C4-2B (cell line): Measurements from ENCODE around the gene EXOC3L4.

ENCODE experiments used
- H3K27ac ChIP-seq: fragments of 450-650 bp; 2 replicates; pipeline ENCODE4 v1.5.1; 2017
- ZFX ChIP-seq: fragments of 450-650 bp; IDR thresholded peaks from 2 replicates; pipeline ENCODE4 v1.6.1; 2017
- TF ChIP-seq, protein P1 (sequence below): fragments of 450-650 bp; conservative IDR thresholded peaks from 2 replicates; pipeline ENCODE4 v1.5.1; 2017; ENCODE audit warnings: mild to moderate bottlenecking

The EXOC3L4 gene

DNA sequence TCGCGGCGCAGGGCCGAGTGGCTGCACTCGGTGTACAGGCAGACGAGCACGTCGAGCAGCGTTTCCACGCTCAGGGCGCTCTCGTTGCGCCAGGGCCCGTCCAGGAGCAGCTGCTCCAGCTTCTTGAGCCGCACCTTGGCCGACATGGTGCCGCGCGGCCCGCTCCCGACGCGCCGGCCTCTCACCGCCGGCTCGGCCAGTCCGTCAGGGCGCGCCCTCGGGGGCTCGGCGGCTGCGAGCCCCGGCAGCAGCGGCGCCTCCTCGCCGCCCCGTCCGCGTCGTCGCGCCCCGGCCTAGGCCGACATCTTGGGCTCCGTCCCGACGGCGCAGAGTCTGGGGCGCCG, 37.5 kb upstream of the EXOC3L4 start:
- H3K27ac ChIP-seq, result peak overlapping the region; percentile 87

DNA sequence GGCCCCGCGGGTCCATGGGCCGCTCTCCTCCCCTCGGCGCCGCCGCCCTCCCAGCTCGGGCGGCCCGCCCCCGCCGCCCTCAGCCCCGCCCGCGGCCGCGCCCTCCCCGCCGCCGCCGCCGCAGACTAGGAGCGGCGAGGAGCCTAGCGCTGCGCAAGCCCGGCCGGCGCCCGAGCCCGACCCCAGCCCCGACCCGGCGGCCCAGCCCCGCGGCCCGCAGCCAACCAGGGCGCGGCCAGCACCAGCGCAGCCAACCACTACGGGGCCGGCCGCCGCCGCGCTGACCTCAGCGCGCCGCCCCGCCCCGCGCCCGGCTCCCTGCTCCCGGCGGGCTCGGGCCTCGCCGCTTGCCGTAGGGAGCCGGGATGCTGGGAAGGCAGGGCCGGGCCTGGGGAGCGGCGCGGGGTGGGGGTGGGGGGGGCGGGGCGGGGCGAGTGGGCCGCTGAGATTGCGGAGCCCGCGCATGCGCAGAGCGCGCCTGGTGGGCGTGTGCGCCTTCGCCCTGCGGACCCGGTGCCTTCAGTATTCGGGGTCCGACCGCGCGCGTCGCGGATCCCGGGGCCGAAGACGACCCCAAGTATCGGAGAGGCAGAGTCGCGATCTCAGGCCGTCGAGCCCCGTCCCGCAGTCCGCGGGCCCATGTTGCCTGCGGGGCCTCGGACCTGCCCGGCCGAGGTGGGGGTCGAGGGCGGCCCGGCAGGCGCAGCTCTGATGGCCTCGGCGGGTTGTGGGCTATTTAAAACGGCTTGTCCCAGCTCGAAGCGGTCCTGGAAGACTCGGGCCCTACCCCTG, 37.0 kb upstream of the EXOC3L4 start, which contains the start of gene CDC42BPB:
Gene CDC42BPB, minus strand, starts transcription at position 178 of the 792 bp plus-strand sequence. CDS start 376 bp downstream, outside the sequence.
- H3K27ac ChIP-seq, result peak within 1 kb of the TSS; percentile 87
- TF ChIP-seq ZFX, result peak; percentile 80
- TF ChIP-seq, protein P1, sequence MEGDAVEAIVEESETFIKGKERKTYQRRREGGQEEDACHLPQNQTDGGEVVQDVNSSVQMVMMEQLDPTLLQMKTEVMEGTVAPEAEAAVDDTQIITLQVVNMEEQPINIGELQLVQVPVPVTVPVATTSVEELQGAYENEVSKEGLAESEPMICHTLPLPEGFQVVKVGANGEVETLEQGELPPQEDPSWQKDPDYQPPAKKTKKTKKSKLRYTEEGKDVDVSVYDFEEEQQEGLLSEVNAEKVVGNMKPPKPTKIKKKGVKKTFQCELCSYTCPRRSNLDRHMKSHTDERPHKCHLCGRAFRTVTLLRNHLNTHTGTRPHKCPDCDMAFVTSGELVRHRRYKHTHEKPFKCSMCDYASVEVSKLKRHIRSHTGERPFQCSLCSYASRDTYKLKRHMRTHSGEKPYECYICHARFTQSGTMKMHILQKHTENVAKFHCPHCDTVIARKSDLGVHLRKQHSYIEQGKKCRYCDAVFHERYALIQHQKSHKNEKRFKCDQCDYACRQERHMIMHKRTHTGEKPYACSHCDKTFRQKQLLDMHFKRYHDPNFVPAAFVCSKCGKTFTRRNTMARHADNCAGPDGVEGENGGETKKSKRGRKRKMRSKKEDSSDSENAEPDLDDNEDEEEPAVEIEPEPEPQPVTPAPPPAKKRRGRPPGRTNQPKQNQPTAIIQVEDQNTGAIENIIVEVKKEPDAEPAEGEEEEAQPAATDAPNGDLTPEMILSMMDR, result no peak

More for the DNA sequence above, 37.5 kb upstream of the EXOC3L4 start:
- TF ChIP-seq ZFX, result peak; percentile 94
- TF ChIP-seq, protein P1, result no peak

DNA sequence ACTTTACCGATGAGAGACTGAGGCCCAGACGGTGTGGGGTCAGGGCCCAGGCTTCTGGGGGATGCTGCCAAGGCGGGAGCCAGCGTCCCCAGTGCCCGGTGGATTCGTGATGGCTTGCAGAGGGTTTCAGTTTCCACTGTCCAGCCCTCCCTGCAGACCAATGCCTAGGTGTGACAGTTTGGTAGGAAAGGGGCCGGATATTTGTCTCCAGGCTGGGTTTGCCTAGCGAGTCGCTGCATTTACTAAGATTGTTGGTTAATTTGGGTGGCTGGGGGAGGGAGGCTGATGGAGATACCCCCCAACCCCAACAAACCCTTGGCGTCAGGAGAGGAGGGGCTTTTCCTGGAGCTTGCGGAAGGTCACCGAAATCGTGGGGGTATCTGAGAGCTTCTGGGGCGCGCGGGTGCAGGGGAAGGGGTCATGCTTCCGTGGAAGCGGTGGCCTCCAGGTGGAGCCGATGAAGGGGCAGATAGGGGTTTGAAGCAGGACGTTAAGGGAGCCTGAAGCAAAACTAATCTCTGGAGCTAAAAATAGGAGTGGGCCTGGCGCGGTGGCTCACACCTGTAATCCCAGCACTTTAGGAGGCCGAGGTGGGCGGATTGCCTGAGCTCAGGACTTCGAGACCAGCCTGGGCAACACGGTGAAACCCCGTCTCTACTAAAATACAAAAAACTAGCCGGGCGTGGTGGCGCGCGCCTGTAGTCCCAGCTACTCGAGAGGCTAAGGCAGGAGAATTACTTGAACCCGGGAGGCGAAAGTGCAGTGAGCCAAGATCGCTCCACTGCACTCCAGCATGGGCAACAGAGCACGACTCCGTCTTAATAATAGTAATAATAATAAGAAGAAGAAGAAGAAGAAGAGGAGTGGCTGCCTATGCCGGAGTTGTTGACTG, 36.1 kb upstream of the EXOC3L4 start:
- TF ChIP-seq, protein P1, result no peak
- peak; percentile 32; the same call in 1 of the 2 replicates for TF ChIP-seq ZFX
- peak overlapping the region; percentile 87 for H3K27ac ChIP-seq

- H3K27ac ChIP-seq, result no peak overlapping the region
- no peak for TF ChIP-seq ZFX
Observed at GRCh38 chr14:103059556-103059955, 35.0 kb upstream of the EXOC3L4 start.

GRCh38 chr14:103061482-103061976, 33.0 kb upstream of the EXOC3L4 start:
- TF ChIP-seq ZFX, result no peak
- TF ChIP-seq, protein P1, result no peak
- H3K27ac ChIP-seq, result no peak overlapping the region

DNA sequence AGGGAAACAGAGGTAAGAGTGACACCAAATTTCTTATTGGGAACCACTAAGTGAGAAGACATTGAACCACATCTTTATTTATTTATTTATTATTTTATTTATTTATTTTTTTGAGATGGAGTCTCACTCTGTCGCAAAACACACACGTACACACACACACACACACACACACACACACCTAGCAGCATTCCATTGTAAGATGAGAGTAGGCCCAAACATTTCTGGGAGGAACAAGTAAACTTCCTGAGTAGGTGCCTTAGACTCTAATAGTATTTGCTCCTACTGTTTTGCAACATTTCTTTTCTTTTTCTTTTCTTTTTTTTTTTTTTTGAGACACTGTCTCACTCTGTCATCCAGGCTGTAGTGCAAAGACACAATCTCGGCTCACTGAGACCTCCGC, 30.1 kb upstream of the EXOC3L4 start:
- TF ChIP-seq, protein P1, result no peak
- no peak for TF ChIP-seq ZFX
- H3K27ac ChIP-seq, result no peak overlapping the region

GRCh38 chr14:103064978-103065377, 29.5 kb upstream of the EXOC3L4 start:
- TF ChIP-seq, protein P1, result no peak
- TF ChIP-seq ZFX, result no peak
- H3K27ac ChIP-seq, result no peak overlapping the region
